ENCODE measurements around the gene MGAT3.

Gene MGAT3

GRCh38 chr22:39534591-39535356 is 78.0 kb downstream of the MGAT3 start:
- peak; percentile 24 for DNase-seq

GRCh38 chr22:39535357-39535725 is 78.5 kb downstream of the MGAT3 start:
- no peak for DNase-seq

- no peak for DNase-seq
Observed at GRCh38 chr22:39535831-39536449, 79.1 kb downstream of the MGAT3 start.

- DNase-seq: no peak
Observed at GRCh38 chr22:39536711-39537110, 79.9 kb downstream of the MGAT3 start.

- no peak for DNase-seq
Observed at GRCh38 chr22:39537975-39538374, 81.2 kb downstream of the MGAT3 start.
